Stromal cell of bone marrow (primary cell): ENCODE data around the gene RAG2.
"Not testable (repeated sequence)": the region's sequence is repeated elsewhere in the genome, so short reads cannot be mapped to it uniquely, and the experiment has no call there.

Experiments
- DNase-seq: peaks from one replicate; pipeline ENCODE4 v3.0.0-alpha.2; 2012; ENCODE audit warnings: low read depth

RAG2 gene

GRCh38 chr11:36600180-36600579 lies 2.1 kb upstream of the RAG2 start:
- no peak for DNase-seq

DNA sequence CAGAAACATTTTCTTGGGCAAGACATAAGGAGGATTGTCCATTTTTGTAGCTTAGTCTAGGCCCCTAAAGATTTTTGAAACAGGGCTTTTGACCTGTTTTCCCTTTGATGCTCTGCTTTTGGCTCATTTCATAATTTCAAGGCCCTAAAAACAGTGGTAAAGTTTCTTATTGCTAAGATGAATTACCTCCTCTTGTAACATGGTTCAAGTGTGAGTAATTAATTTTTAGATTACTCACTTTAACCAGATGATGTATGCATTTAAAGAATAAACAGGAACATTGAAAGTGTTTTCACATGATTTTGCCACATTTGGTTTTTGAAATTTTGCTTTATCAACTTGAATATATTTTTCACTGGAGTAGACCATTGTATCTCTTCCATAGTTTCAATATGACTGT lies 1.2 kb downstream of the RAG2 start:
- DNase-seq: no peak

DNA sequence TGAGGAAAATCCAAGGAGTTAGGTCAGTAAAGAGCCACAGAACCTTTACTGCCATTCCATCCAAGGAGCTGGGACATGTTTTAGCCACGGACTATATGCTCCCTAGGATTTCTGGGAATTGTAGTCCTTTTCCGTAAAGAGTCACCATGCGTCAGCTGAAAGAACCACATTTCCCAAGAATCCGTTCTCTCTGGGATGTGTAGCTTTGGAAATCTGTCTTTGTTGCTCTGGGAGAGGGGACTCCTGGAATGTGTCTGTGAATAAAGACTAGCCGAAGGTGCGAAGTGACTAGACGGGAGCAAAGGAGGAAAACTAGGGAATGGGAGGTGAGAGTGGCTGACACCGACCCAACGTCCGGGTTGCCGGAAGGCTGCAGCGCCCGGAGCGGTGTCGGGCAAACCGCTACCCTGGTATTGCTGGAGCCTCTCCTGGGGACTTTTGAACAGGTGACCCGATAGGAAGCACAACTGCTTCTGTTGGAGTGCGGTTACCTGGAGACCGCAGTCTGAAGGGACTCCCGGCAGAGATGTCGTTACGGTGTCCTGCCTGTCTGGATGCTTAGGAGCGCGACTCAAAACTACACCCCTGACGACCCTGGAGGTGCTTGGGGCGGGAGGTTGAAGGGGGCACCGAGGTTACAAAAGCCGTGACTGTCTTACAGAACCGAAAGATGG lies 3.6 kb downstream of the RAG2 start, which contains the start of gene IFTAP:
Gene IFTAP (plus strand): TSS at position 187 of the 674 bp plus-strand sequence. CDS start 15,602 bp downstream, outside the sequence.
- DNase-seq: peak; percentile 91

DNA sequence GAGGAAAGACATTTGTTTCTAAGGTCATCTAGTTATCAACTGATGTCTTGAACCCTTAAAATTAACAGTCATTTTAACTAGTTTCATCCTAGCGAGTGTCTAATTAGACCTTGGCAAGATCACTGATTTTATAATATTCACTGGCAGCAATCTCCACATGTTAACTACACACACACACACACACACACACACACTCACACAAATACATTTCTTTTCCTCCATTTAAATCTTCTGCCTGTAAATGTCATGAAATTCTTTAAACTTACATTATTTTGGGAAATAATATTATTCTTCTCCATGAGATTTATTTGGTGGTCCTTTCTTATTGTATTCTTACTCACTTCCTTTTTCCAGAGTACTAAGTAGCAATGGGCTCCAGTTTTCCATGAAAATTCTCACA lies 6.6 kb downstream of the RAG2 start:
- no peak for DNase-seq

GRCh38 chr11:36590513-36590912 lies 7.5 kb downstream of the RAG2 start:
- DNase-seq: no peak

DNA sequence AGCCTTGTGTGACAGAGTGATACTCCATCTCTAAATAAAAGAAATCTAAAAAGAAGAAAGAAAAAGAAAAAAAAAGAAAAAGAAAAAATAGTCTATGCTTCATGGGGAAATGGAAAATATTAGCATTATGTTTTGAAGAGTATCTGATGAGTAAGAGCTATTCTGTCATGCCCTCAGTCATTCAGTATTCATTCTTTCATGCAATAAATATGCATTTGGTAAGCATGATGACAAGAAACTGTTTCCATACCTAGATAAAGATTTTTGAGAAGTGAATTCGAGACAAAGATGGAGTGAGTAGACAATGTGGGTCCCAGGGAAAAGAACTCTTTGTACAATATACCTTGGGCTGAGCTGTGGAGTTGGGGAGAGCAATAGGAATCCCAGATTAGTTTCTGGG lies 9.9 kb downstream of the RAG2 start:
- DNase-seq: no peak

- no peak for DNase-seq
Measured at GRCh38 chr11:36586543-36586942, 11.5 kb downstream of the RAG2 start.

DNA sequence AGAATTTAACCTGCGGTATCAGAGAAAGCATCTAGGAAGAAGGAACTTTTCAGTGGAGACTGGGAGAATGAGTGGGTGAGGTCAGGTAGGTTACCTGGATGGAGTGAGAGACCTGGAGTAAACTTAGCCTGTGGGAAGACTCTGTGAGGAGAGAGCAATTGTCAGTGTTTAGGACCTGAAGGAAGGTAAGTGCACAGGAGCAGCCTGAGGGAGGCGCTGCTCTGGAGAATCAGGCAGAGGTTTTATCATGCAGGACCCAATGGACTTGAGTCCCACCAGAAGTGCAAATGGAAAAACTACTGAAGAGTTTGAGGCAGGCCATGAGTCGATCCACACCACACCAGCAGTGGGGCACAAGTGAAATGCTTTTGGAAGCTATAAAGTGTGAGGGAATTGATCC lies 14.4 kb downstream of the RAG2 start:
- no peak for DNase-seq

- no peak for DNase-seq
Measured at GRCh38 chr11:36581536-36581935, 16.5 kb downstream of the RAG2 start.

GRCh38 chr11:36578458-36578857 lies 19.6 kb downstream of the RAG2 start:
- no peak for DNase-seq

GRCh38 chr11:36577859-36578258 lies 20.2 kb downstream of the RAG2 start:
- peak; percentile 26 for DNase-seq

DNA sequence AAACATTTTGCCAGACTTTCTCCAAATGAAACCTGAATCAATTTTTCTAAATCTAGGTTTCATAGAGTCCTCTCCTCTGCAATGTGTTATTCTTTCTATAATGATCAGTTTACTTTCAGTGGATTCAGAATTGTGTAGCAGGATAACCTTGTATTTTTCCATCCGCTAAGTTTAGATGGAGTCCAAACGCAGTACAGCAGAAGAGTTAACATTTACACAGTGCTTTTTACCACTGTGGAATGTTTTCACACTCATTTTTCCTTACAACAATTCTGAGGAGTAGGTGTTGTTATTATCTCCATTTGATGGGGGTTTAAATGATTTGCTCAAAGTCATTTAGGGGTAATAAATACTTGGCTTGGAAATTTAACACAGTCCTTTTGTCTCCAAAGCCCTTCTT lies 20.7 kb downstream of the RAG2 start:
- no peak for DNase-seq

- DNase-seq: no peak
Measured at GRCh38 chr11:36574486-36574885, 23.6 kb downstream of the RAG2 start.

- DNase-seq: no peak
Measured at GRCh38 chr11:36569095-36569494, 28.9 kb downstream of the RAG2 start.

DNA sequence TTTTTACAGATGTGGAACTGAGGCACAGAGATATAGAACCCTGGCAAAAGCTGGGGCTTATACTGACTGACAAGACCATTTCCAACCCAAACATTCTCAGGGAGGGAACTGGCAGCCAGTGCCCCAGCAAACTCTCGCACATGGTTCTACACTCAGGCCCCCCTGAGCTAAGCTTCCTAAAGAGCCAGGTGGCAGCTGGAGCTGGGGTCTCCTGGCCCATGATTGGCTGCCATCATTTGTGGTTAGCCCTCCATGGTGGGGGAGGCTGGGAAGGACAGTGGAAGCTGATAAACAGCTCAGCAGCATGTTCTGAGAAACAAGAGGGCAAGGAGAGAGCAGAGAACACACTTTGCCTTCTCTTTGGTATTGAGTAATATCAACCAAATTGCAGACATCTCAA lies 30.3 kb downstream of the RAG2 start, which contains the start of gene RAG1:
Gene RAG1 (plus strand): TSS at position 314 of the 400 bp plus-strand sequence. CDS start 5,298 bp downstream, outside the sequence.
- DNase-seq: no peak

DNA sequence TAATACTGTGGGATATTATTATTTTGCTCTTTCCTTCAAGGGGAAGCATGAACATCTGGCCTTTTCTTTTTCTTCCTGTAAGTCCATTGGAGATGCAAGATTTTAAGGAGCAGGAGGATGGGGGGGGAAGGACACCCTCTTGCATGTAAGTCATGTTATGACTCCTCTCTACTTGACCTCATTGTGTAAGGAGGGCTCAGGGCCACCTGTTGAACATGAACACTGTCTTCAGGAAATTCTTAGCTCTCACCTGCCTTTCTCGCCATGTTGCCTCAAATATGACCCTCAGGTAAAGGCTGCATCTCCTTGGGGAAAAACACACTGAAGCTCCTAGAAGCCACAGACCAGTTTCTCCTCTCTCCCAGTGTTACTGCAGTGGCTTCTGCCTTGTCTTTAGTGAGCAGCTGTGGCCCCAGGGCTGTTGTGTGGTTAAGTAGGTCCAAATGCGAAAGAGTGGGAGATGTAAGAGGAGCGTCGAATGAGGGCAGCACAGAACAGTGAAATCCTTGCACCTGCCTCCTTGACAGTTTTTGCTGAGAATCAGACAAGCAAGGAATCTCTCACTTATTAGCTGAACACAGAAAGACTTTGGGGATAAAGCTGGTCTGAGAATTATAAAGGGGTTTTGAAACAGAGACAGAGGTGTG lies 31.5 kb downstream of the RAG2 start:
- DNase-seq: no peak

GRCh38 chr11:36565031-36565610 lies 32.9 kb downstream of the RAG2 start:
- DNase-seq: no peak

DNA sequence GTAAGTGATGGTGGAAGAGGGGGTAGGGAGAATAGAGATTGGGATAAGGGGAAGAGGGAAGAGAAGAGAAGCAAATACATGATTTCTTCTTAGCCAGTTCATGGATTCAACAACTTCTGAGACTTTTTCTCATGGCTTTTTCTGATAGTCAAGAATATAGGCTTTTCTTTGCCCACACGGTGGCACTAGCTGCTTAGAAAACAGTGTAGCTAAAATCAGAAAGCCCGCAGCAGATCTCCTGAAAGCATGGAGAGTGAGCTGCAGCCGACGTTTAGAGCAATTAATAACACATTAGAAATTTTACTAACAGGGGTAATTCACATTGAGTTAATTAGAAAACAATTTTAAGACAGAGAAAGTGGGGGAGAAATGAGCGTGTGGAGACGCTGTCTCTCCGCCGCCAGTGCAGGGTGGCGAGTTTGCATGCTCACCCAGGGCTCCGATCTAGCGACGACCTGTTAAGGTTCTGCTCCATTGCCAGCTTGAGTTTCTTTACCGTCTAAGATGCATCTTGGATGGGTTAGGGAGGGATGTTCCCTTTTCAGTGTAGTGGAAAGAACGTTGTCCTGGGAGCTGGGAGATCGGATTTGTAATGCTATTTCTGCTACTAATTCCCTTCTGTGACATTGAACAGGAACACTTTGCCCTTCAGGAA lies 33.5 kb downstream of the RAG2 start:
- peak; percentile 57 for DNase-seq

DNA sequence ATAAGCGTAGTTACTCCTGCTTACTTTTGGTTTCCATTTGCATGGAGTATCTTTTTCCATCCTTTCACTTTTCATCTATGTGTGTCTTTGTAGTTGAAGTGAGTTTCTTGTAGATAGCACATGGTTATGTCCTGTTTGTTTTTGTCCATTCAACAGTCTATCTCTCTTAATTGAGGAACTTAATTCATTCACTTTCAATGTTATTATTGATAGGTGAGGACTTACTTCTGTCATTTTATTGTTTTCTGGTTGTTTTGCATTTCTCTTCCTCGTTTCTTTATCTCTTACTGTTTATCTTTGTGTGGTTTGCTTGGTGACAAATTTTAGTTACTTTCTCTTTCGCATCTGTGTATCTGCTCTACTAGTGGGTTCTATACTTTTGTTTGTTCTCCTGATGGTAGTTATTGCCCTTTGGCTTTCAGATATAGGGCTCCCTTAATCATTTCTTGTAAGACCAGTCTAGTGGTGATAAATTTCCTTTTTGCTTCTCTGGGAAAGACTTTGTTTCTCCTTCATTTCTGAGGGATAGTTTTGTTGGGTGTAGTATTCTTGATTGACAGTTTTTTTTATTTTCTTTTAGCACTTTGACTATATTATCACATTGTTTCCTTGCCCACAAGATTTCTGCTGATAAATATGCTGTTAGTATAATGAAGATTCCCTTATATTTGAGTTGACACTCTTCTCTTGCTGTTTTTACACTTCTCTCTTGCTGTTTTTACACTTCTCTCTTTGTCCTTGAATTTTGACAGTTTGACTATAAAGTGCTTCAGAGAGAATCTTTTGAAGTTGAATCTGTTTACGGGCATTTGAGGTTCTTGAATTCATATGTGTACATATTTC lies 39.2 kb downstream of the RAG2 start:
- DNase-seq: no peak

DNA sequence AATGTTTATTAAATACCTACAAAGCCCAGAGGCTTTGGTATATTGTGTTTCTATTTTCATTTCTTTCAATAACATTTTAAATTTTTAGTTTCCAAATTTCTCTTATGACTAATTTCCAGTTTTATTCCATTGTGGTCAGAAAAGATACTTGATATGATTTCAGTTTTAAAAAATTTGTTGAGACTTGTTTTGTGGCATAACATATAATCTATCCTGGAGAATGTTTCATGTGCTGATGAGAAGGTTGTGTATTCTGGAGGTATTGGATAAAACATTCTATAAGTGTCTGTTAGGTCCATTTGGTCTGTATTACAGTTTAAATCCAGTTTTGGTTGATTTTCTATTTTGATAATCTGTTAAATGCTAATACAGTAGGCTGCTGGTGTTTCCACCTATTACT lies 40.0 kb downstream of the RAG2 start:
- DNase-seq: no peak

- DNase-seq: not testable (repeated sequence)
Measured at GRCh38 chr11:36557390-36557789, 40.6 kb downstream of the RAG2 start.
